Left ventricle myocardium inferior (tissue), 1 donor: ENCODE data around the gene HAT1. TPM values are rescaled to one million over a fixed set of nuclear protein-coding genes. Genes with fewer than 3 reads are reported as not detected.
A peak's percentile ranks its signal among the peaks of the same experiment; 100 is the strongest.

Experiments
- DNase-seq: peaks from one replicate; pipeline ENCODE4 v3.0.0-alpha.2; 2020
- H3K27ac ChIP-seq: fragments of 200-600 bp; replicated peaks from 2 replicates; pipeline ENCODE4 v1.8.0; 2021
- H3K27me3 ChIP-seq: fragments of 200-600 bp; 2 replicates; pipeline ENCODE4 v1.8.0; 2021; ENCODE audit warnings: low read depth
- H3K36me3 ChIP-seq: fragments of 200-600 bp; 2 replicates; pipeline ENCODE4 v1.8.0; 2021
- H3K4me1 ChIP-seq: fragments of 200-600 bp; 2 replicates; pipeline ENCODE4 v1.8.0; 2021
- H3K4me3 ChIP-seq: fragments of 200-600 bp; 2 replicates; pipeline ENCODE4 v1.8.0; 2021; ENCODE audit warnings: mild to moderate bottlenecking, moderate library complexity
- H3K9me3 ChIP-seq: fragments of 200-600 bp; replicated peaks from 2 replicates; pipeline ENCODE4 v1.8.0; 2021
- intact Hi-C: fragments of 100-400 bp; cut with micrococcal nuclease; formaldehyde crosslinking; loops from one replicate; pipeline ENCODE4 v1.11.0; 2022
- total RNA-seq: library from RNA; stranded (reverse); fragmentation: NEBNext Ultra II Directional; extraction: Animal tissue kit (Norgen Biotek cat#: 25700); gene quantifications from one replicate; pipeline ENCODE4 v1.2.1, GENCODE V29; 2021
- TF ChIP-seq, protein P1 (sequence below): fragments of 200-600 bp; IDR thresholded peaks from 2 replicates; pipeline ENCODE4 v1.8.0; 2021; ENCODE audit warnings: antibody characterized with exemption, mild to moderate bottlenecking, borderline replicate concordance
- donor health status: DM: no; HTN: yes; CAD: no; lungs with severe emphysema.

The HAT1 gene
- total RNA-seq, 1 donor from 2014 or later: 31.0 TPM

DNA sequence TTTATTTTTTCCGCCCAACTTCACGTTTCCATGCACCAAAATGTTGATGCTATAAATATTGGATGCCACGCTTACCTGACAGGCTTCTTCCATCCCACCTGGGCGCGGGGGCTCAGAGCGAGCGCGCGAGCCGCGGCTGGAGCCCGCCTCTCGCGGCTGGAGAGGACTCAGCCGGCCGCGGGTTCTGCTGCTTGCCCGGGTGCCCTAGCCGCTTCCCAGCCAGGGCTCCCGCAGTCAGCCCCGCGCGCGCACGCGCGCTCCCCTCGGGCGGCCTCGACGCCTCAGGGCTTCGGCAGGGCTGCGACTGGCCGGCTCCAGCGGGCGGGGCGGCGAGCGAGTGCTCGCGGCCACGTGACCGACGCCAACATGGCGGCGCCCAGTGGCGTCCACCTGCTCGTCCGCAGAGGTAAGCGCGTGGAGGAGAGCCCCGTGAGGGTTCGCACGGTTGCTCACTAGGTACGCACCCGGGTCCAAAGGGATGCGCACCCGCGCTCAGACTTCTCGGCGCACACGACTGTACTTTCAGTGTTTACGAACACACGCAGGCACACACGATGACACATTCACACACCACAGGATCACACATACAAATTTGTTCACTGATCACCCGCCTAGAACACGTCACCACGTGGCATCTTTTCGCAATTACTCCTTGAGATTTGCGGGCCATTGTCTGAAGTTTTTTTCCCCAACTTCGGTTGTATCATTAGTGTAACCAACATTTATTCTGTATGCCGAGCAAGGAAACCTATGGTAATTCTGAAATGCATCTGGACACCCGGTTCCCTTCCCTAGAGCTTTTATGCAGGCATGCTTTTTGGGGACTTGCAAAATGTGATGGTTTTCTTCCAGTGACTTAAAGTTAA is 77.6 kb downstream of the HAT1 start, which contains the start of gene METAP1D:
Gene METAP1D (plus strand): TSS at position 350 of the 866 bp plus-strand sequence. CDS start 17 bp downstream, at position 367.
- no peaks in the 10 kb centered on the region for H3K9me3 ChIP-seq
- peak within 1 kb of the TSS; percentile 82 for H3K4me3 ChIP-seq
- H3K36me3 ChIP-seq: no peaks in the 10 kb centered on the region
- TF ChIP-seq, protein P1, sequence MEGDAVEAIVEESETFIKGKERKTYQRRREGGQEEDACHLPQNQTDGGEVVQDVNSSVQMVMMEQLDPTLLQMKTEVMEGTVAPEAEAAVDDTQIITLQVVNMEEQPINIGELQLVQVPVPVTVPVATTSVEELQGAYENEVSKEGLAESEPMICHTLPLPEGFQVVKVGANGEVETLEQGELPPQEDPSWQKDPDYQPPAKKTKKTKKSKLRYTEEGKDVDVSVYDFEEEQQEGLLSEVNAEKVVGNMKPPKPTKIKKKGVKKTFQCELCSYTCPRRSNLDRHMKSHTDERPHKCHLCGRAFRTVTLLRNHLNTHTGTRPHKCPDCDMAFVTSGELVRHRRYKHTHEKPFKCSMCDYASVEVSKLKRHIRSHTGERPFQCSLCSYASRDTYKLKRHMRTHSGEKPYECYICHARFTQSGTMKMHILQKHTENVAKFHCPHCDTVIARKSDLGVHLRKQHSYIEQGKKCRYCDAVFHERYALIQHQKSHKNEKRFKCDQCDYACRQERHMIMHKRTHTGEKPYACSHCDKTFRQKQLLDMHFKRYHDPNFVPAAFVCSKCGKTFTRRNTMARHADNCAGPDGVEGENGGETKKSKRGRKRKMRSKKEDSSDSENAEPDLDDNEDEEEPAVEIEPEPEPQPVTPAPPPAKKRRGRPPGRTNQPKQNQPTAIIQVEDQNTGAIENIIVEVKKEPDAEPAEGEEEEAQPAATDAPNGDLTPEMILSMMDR: no peak
- H3K27me3 ChIP-seq: peaks cover 4% of the 10 kb centered on the region
- intact Hi-C loops: no loop called here
- peak; percentile 90 for DNase-seq
- H3K4me1 ChIP-seq: peaks cover 17% of the 10 kb centered on the region
- H3K27ac ChIP-seq: peak within 1 kb of the TSS; percentile 50

DNA sequence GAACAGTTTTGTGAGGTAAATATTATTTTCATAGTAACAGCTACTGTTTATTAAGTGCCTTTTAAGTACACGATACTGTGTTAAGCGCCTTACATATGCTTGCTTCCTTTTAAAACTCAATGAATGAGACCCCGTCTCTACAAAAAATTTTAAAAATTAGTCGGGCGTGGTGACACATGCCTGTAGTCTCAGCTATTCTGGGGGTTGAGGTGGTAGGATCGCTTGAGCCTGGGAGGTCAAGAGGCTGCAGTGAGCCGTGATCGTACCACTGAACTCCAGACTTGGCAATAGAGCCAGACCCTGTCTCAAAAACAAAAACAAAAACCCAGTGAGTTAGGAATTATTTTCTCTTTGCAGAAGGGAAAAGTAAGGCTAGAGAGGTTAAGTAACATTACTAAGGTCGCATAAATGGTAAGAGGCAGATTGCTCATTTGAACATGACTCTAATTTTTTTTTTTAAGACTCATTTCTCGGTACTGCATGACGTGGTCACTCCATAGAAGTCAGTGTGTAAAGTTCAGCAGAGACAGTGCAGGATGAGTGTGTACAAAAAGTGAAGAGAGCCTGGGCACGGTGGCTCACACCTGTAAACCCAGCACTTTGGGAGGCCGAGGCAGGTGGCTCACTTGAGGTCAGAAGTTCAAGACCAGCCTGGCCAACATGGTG is 78.6 kb downstream of the HAT1 start:
- no peak overlapping the region for H3K27ac ChIP-seq
- H3K4me3 ChIP-seq: peak overlapping the region; percentile 82
- H3K27me3 ChIP-seq: peaks cover 4% of the 10 kb centered on the region
- TF ChIP-seq, protein P1: no peak
- no peak for DNase-seq
- intact Hi-C loops: no loop called here
- no peaks in the 10 kb centered on the region for H3K9me3 ChIP-seq
- peaks cover 17% of the 10 kb centered on the region for H3K4me1 ChIP-seq
- H3K36me3 ChIP-seq: no peaks in the 10 kb centered on the region

DNA sequence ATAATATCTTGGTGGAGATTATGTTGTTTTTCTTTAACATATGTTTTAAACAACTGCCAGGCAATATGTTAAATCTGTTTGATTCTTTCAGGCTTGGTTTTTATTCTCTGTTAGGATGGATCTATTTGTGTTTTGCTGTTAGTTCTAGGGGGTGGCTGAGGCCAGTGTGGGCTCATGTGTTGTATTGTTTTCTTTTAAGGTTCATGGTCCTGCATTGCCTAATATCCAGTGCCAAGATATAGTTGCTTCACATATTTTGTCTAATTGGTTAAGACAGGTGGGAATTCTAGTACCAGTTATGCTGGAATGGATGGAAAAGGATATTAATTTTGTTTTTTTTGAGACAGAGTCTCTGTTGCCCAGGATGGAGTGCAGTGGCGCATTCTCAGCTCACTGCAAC is 85.1 kb downstream of the HAT1 start:
- Histone ChIP-seq H3K27ac (no peak overlapping the region), H3K36me3 (no peaks in the 10 kb centered on the region), H3K4me1 (no peaks in the 10 kb centered on the region), H3K9me3 (no peaks in the 10 kb centered on the region), H3K27me3 (no peaks in the 10 kb centered on the region), H3K4me3 (no peak overlapping the region)
- TF ChIP-seq, protein P1: no peak
- no peak for DNase-seq
- intact Hi-C loops: no loop called here

DNA sequence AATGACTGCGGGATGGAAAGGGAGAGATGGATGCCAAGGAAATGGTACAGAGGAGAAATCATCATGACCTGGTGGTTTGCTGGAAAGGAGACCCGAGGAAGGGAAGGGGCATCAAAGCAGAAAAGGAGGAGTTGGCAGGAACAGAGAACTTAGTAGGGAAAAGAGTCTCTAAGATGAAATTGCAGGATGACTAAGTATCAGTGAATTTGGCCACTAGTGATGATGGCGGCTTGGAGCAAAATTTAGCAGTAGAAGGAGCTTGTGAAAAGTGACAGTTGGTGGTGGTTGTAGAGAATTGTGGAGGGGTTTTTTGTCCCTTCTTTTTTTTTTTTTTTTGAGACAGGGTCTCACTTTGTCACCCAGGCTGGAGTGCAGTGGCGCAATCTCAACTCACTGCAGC is 87.6 kb downstream of the HAT1 start:
- Histone ChIP-seq H3K36me3 (no peaks in the 10 kb centered on the region), H3K9me3 (no peaks in the 10 kb centered on the region), H3K27ac (no peak overlapping the region), H3K27me3 (no peaks in the 10 kb centered on the region), H3K4me1 (no peaks in the 10 kb centered on the region), H3K4me3 (no peak overlapping the region)
- intact Hi-C loops: no loop called here
- TF ChIP-seq, protein P1: no peak
- no peak for DNase-seq

DNA sequence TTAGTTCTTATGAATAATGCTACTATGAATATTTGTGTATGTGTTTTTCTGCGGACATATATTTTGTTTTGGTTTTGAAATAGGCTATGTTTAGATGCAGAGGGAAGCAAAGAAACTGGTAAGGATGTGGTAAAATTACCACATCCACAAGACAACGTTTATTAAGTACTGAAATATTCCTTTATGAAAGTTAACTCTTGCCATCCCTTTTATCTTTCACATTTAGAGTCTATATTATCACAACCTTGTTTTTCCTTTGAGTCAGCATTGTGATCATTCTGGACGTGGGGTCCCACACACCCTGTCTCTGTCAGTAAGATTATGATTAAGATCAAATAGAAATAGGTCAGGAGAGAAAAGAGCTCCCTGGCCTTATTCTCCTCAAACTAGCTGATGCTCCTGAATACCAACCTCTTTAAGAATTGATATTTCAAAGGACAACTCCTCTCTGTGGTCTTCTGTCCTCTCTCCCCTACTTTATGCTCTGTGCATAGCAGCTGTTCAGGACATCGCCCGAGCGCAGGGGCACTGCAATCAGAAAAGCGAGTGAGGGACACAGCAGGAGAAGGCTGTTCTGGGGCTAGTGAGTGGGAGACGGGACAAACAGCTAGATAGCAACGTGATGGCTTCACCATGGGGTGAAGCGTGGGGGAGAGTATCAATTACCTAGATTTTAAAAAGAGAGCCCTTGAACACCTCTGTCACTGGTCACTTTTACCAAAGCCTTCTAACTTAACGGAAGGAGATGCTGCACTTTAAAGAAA is 89.7 kb downstream of the HAT1 start:
- Histone ChIP-seq H3K4me1 (no peaks in the 10 kb centered on the region), H3K36me3 (no peaks in the 10 kb centered on the region), H3K4me3 (no peak overlapping the region), H3K27me3 (no peaks in the 10 kb centered on the region), H3K9me3 (no peaks in the 10 kb centered on the region), H3K27ac (no peak overlapping the region)
- TF ChIP-seq, protein P1: no peak
- intact Hi-C loops: no loop called here
- no peak for DNase-seq
